Astrocyte of the cerebellum (primary cell): ENCODE results near the gene ABCF2.

ENCODE experiments used
- DNase-seq: peaks from one replicate; pipeline ENCODE4 v3.0.0-alpha.2; 2011; ENCODE audit warnings: low read depth
- H3K4me3 ChIP-seq: 2 replicates; pipeline ENCODE4 v1.5.1; 2011; ENCODE audit warnings: mild to moderate bottlenecking, low read depth, low read length, moderate library complexity
- CTCF ChIP-seq: IDR thresholded peaks from 2 replicates; pipeline ENCODE4 v1.5.1; 2012; ENCODE audit warnings: low read length, low read depth, moderate library complexity, mild to moderate bottlenecking; ENCODE audit errors: missing control alignments
- in situ Hi-C: cut with HindIII; loops from 2 replicates; pipeline ENCODE4 v1.10.0; 2017; ENCODE audit warnings: low sequenced_read_pairs

The ABCF2 gene

DNA sequence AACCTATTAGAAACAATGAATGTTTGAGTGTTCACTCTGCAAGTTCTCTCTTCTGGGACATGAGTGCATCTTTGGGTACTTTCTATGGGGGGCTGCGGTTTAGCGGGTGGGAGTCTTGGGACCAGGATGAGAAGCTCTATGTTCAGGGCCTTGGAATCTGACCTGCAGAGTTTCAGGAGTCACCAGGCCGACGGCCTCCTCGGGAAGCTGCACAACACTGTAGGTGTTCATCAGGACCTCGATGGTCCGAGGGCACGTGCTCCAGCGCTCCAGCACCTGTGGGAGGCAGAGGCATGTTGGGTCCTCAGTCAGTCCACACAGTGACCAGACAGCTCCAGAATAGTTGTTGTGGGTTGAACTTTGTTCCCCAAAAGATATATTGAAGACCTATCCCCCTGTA is 50.6 kb downstream of the ABCF2 start:
- no peak for TF ChIP-seq CTCF
- H3K4me3 ChIP-seq = no peak overlapping the region
- in situ Hi-C loops = no loop called here
- DNase-seq = no peak

- H3K4me3 ChIP-seq = no peak overlapping the region
- no peak for DNase-seq
- in situ Hi-C loops = no loop called here
- TF ChIP-seq CTCF = no peak
Measured at GRCh38 chr7:151175793-151176311, 51.2 kb downstream of the ABCF2 start.

GRCh38 chr7:151175047-151175792 is 51.8 kb downstream of the ABCF2 start:
- TF ChIP-seq CTCF = no peak
- DNase-seq = no peak
- in situ Hi-C loops = no loop called here
- H3K4me3 ChIP-seq = no peak overlapping the region

DNA sequence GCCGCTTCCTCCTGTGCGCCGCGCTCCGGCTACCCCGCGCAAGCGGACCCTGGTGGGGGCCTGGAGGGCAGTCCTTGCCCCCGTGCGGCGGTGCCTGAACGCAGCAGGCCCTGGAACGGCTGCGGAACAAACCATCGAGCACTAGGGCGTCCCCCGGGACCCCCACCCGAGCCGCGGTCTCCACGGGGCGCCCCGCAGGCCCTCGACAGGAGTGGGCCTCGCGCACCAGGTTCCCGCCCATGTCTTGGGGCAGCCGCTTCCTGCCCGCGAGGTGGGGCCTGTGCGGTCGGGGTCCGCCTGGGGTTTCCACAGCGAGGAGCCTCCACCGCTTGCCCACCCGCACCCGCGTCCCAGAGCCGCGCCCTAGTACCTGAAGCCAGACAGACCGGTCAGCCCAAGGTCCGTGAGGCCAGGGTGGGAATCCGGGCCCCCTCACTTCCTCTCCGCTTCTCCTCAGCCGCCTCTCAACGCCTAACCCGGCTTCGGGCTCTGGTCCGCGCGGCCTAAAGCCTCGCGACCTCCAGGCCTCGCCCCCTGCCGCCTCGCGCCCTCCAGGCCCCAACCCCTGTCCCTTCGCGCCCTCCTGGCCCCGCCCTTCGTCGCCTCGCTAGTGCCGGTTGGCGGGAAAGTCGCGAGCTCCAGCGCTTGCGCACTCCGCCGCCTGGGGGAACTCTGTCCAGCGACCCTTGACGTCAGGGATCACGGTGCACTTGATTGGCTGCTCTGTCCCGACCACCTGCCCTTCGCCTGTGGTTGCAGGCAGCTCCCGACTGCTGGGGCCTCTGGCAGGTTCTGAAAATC is 52.6 kb downstream of the ABCF2 start:
- no peak overlapping the region for H3K4me3 ChIP-seq
- TF ChIP-seq CTCF = no peak
- in situ Hi-C loops = no loop called here
- DNase-seq = no peak

DNA sequence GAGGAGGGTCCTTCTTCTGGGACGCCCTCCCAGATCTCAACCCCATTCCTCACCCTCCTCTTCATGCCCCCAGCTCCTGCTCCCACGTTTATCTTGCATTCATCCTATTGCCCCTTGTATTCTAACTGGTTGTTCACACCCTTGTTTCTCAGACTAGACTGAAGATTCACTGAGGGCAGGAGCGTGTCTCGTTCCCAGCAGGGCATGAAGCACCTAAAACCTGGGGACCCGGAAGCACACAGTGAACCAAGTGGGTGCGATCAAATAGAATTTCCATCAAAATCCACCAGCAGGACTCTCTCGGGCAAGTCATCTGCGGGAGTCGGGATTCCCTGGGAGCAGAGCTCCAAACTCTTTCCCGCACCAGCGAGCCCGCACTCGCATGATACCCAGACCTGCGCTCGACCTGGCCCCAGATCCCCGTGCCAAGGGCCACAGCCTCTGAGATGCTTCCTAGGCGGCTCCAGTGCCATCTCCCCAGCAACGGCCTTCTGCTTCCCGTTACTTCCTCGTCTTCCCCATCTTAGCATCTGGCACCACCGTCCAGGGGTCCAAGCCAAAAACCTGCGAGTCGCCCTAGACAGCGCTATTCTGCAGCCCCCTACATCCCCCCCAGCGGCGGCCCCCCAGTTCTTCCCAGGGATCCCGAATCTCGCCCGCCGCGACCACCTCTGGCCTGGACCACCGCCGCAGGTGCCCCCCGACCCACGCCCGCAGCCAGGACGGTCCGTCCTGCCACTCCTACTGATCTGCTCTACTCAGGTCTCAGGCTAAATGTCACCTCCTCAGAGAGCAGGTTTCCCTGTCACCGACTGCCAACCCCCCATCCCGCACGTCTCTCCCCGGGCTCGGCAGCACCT is 53.4 kb downstream of the ABCF2 start:
- no peak for DNase-seq
- H3K4me3 ChIP-seq = no peak overlapping the region
- in situ Hi-C loops = no loop called here
- TF ChIP-seq CTCF = no peak
